HUES6 (cell line): Measurements from ENCODE around the gene PACS2.

Experiments
- H3K27ac ChIP-seq: 2 replicates; pipeline ENCODE4 v1.7.0; 2013; ENCODE audit warnings: low read depth, mild to moderate bottlenecking, low read length, inconsistent platforms
- H3K27me3 ChIP-seq: 2 replicates; pipeline ENCODE4 v1.6.1; 2013; ENCODE audit warnings: low read length; ENCODE audit not compliant: control insufficient read depth, insufficient read depth
- H3K36me3 ChIP-seq: 2 replicates; pipeline ENCODE4 v1.6.1; 2013; ENCODE audit warnings: low read length; ENCODE audit not compliant: control insufficient read depth, insufficient read depth
- H3K4me1 ChIP-seq: 2 replicates; pipeline ENCODE4 v1.6.1; 2013; ENCODE audit warnings: low read length; ENCODE audit not compliant: control insufficient read depth, insufficient read depth
- H3K4me3 ChIP-seq: 2 replicates; pipeline ENCODE4 v1.5.1; 2013; ENCODE audit warnings: low read depth, low read length
- H3K9ac ChIP-seq: one replicate; pipeline ENCODE4 v1.6.1; 2013; ENCODE audit warnings: mild to moderate bottlenecking, low read length
- H3K9me3 ChIP-seq: 2 replicates; pipeline ENCODE4 v1.6.1; 2013; ENCODE audit warnings: low read depth, low read length; ENCODE audit not compliant: control insufficient read depth, insufficient read depth

The PACS2 gene

DNA sequence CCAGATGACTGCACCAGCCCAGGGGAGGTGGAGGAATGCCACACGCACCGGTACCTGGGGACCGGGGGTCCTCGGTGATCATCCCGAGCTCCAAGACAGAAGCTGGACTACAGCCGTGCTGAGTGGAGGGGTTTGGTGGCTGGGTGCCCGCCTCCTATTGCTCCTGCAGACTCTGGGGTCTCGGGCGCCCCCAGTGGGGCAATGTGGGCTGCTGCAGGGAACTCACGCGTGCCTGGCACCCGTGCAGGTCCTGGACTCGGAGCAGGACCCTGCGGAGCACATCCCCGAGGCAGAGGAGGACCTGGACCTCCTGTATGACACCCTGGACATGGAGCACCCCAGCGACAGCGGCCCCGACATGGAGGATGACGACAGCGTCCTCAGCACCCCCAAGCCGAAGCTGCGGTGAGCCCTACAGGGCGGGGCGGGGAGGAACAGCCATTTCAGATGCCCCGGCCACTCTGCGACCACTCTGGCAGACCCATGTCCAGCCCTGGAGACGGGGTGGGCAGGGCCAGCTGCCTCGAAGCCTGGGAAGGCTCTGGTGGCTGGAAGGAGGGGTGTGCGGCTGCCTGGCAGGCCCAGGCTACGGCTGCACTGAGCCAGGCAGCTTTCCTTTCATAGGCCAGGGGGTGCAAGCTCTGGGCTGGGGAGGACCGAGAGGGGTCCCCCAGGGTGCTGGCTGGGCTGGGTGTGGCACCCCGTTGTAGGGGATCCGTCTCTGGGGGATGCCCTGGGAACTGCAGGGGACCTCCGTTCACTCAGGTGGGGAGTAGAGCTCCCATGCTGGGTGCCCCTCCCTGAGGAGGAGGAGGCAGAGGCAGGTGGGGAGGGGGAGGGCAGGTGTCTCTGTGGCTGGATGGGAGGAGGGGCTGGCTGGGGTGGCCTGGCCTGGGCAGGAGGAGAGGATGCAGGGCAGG, 62.2 kb downstream of the PACS2 start:
- no peak overlapping the region for H3K27ac ChIP-seq
- H3K4me1 ChIP-seq: no peaks in the 10 kb centered on the region
- no peaks in the 10 kb centered on the region for H3K9me3 ChIP-seq
- no peaks in the 10 kb centered on the region for H3K27me3 ChIP-seq
- no peak overlapping the region for H3K9ac ChIP-seq
- peaks cover 6% of the 10 kb centered on the region for H3K36me3 ChIP-seq
- no peak overlapping the region for H3K4me3 ChIP-seq

DNA sequence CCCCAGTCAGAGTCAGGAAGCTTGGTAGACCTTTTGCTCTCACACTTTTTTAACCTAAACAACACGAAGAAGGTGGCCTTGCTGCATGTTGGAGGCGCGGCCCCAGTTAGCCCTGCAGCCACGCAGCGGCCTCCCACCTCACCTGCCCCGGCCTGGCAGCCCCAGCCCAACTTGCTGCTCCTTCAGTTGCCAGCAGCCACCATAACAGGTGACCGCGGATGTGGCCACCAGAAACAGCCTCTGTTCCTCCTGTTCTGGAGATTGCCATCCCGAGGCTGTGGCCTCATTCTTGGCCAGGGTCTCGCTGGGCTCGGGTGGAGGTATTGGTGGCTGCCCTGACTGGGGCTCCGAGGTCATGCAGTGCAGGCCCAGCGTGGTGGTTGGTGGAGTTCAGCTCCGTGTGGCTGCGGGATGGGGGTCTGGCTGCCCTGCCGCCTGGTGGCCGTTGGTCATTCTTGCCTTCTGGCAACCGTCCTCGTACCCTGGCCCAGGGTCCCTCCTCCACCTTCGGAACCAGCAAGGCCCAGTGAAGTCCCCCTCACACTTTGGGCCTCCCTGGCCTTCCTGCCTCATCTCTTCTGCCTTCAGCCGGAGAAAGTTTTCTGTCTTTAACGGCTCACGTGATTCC, 63.1 kb downstream of the PACS2 start:
- Histone ChIP-seq H3K9ac (no peak overlapping the region), H3K4me3 (no peak overlapping the region), H3K36me3 (peaks cover 12% of the 10 kb centered on the region), H3K27ac (no peak overlapping the region), H3K27me3 (no peaks in the 10 kb centered on the region), H3K4me1 (no peaks in the 10 kb centered on the region), H3K9me3 (no peaks in the 10 kb centered on the region)

DNA sequence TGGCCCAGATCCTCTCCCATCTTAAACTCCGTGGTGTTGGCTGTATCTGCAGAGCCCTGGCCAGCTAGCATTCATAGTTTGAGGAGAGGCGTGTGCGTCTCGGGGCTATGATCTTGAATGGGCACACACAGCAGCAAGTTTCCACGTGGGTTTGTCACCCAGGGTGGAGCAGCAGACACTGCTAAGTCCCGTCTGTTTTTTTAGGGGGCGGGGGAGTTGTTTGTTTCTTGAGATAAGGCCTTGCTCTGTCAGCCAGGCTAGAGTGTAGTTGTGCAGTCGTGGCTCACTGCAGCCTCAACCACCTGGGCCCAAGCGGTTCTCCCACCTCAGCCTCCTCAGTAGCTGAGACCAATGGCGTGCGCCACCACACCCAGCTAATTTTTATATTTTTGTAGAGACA, 63.7 kb downstream of the PACS2 start:
- Histone ChIP-seq H3K27me3 (no peaks in the 10 kb centered on the region), H3K9ac (no peak overlapping the region), H3K27ac (no peak overlapping the region), H3K4me3 (no peak overlapping the region), H3K9me3 (no peaks in the 10 kb centered on the region), H3K4me1 (no peaks in the 10 kb centered on the region), H3K36me3 (peaks cover 17% of the 10 kb centered on the region)

DNA sequence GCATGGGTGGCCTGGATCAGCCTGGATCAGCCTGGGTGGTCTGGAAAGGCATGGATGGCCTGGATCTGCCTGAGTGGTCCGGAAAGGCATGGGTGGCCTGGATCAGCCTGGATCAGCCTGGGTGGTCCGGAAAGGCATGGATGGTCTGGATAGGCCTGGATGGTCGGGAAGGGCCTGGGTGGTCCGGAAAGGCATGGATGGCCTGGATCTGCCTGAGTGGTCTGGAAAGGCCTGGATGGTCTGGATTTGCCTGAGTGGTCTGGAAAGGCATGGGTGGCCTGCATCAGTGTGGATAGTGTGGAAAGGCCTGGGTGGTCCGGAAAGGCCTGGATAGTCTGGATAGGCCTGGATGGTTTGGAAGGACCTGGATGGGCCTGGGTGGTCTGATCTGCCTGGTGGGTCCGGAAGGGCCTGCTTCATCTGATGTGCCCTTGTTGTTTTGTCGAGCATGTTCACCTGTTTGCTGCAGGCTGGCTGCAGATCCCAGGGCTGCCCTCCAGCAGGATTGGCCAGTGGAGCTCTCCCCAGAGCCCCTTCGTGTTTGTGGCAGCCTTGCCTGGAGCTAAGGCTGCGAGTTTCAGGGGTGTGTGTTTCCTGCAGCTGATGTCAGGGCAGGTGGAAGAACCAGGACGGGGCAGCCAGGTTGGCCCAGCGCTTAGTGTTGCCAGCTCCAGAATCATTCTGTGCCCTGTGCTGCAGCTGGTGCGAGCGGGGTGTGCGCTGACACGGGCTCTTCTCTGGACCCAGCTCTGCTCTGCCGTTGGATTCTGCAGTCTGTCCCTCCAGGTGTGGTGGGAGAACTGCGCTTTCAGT, 64.5 kb downstream of the PACS2 start:
- no peaks in the 10 kb centered on the region for H3K27me3 ChIP-seq
- no peak overlapping the region for H3K9ac ChIP-seq
- no peaks in the 10 kb centered on the region for H3K4me1 ChIP-seq
- no peaks in the 10 kb centered on the region for H3K9me3 ChIP-seq
- no peak overlapping the region for H3K27ac ChIP-seq
- H3K36me3 ChIP-seq: peaks cover 25% of the 10 kb centered on the region
- no peak overlapping the region for H3K4me3 ChIP-seq

DNA sequence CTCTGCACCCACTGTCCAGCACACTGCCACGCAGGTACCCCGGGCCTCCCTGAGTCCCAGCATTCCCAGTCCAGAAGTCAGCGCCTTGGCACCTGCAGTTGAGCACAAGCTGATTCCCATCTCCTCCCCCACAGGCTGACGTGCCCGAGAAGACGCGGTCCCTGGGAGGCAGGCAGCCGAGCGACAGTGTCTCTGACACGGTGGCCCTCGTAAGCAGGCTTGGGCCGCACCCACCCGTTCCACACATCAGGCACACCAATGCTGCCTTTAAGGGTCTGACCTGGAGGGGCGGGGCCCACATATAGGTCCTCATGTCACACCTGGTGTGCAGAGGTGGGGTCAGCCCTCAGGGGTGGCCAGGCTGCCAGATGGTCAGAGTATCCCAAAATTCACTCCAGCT, 65.4 kb downstream of the PACS2 start:
- H3K4me3 ChIP-seq: no peak overlapping the region

DNA sequence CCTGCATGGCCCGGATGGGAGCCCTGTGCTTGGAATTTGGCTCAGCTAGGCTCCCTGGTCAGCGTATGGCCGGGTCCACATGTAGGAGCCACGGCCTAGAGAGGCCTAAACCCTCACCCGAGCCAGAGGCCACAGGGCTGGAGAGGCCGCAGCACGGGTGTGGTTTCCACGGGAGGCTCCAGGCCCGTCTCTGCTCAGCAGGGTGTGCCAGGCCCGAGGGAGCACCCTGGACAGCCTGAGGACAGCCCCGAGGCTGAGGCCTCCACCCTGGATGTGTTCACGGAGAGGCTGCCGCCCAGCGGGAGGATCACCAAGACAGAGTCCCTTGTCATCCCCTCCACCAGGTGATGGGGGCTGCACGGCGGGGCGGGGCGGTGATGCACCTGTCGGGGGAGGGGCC, 66.2 kb downstream of the PACS2 start:
- no peaks in the 10 kb centered on the region for H3K27me3 ChIP-seq
- H3K4me3 ChIP-seq: no peak overlapping the region
- no peaks in the 10 kb centered on the region for H3K9me3 ChIP-seq
- peaks cover 39% of the 10 kb centered on the region for H3K36me3 ChIP-seq
- H3K27ac ChIP-seq: no peak overlapping the region
- no peak overlapping the region for H3K9ac ChIP-seq
- H3K4me1 ChIP-seq: no peaks in the 10 kb centered on the region

More for the DNA sequence above, 65.4 kb downstream of the PACS2 start:
- Histone ChIP-seq H3K4me1 (no peaks in the 10 kb centered on the region), H3K9ac (no peak overlapping the region), H3K36me3 (peaks cover 32% of the 10 kb centered on the region), H3K9me3 (no peaks in the 10 kb centered on the region), H3K27me3 (no peaks in the 10 kb centered on the region), H3K27ac (no peak overlapping the region)

DNA sequence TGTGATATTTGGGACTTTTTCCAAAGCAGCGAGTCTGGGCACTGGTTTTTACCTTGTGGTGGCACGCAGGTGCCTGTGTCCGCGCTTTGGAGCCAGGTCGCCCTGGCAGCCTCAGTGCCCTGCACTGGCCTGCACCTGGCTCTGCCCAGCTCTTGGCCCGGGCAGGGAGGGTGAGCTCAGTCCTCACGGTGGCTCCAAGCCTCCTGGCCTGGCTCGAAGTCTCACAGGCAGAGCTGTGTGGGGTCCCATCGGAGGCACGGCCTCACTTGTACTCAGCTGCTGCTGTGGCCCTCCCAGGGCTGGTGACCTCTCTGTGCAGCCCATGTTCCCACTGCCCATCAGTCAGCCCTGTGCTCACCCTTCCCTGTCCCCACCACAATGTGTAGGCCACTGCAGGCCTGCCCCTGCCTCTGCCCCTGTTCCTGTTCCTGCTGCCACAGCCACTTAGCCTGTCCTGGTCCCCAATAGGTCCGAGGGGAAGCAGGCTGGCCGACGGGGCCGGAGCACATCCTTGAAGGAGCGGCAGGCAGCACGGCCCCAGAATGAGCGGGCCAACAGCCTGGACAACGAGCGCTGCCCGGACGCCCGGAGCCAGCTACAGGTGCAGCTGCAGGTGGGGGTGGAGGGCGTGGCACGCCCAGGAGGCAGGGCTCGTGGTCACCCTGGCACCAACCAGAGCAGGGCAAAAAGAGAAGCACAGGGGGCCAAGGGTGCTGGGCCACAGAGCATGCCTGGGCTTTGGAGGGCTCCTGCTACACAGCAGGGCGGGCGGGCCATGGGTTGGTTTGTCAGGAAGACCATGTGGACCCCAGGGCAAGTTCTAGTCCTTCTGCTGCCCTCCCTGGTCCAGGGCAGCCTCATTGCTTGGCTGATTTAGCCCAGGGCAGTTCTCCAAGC, 67.1 kb downstream of the PACS2 start:
- no peaks in the 10 kb centered on the region for H3K27me3 ChIP-seq
- H3K36me3 ChIP-seq: peaks cover 44% of the 10 kb centered on the region
- H3K4me1 ChIP-seq: no peaks in the 10 kb centered on the region
- H3K4me3 ChIP-seq: no peak overlapping the region
- H3K9ac ChIP-seq: no peak overlapping the region
- H3K27ac ChIP-seq: no peak overlapping the region
- H3K9me3 ChIP-seq: no peaks in the 10 kb centered on the region

DNA sequence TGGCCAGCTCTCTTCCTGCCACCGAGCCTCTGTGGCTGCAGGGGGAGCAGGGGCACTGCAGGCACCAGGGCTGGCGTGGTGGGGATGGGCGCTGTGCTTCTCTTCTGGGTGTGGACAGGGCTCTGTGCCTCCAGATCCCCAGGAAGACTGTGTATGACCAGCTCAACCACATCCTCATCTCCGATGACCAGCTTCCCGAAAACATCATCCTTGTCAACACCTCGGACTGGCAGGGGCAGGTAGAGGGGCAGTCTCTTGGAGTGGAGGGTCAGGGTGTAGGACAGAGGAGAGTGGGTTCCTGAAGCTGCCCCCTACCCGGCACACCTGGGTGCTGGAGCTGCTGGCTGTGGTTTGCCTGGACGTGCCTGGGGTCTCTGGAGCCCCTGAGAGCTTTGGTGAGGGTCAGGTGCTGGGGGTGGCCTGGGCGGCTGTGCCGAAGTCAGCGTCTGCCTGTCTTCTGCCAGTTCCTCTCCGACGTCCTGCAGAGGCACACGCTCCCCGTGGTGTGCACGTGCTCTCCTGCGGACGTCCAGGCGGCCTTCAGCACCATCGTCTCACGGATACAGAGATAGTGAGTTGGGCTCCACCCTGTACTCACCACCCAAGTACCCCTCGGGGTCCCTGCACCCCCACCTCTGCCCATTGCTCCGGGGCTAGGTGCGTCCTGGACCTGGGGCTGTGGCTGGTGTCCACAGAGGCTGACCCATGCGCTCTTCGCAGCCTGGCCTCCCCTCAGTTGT, 68.0 kb downstream of the PACS2 start:
- Histone ChIP-seq H3K9me3 (no peaks in the 10 kb centered on the region), H3K36me3 (peaks cover 52% of the 10 kb centered on the region), H3K9ac (no peak overlapping the region), H3K4me1 (no peaks in the 10 kb centered on the region), H3K27ac (no peak overlapping the region), H3K27me3 (no peaks in the 10 kb centered on the region), H3K4me3 (no peak overlapping the region)

DNA sequence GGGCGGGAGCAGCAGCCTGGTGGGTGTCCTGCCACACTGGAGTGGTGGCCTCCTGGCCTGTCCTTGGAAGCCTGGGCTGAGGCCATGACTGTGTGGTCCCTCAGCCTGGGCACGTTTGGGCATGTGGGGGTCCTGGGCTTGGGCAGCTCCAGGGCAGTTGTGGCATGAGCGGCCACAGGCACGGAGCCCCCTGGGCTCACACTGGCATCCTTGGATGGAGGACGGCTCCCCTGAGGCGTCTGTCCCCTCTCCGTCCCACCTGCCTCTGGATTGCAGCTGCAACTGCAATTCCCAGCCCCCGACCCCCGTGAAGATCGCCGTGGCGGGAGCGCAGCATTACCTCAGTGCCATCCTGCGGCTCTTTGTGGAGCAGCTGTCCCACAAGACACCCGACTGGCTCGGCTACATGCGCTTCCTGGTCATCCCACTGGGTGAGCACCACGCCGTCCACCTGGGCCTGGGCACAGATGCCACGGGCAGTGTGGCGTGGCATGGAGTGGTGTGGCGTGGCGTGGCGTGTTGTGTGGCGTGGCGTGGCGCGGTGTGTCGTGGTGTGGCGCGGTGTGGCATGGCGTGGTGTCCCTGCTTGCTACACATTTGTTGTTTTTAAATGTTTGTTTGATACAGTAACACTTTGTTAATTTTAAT, 68.7 kb downstream of the PACS2 start:
- H3K27me3 ChIP-seq: no peaks in the 10 kb centered on the region
- no peak overlapping the region for H3K27ac ChIP-seq
- H3K9me3 ChIP-seq: no peaks in the 10 kb centered on the region
- H3K4me1 ChIP-seq: no peaks in the 10 kb centered on the region
- H3K9ac ChIP-seq: no peak overlapping the region
- no peak overlapping the region for H3K4me3 ChIP-seq
- peaks cover 55% of the 10 kb centered on the region for H3K36me3 ChIP-seq
